GM18858 (cell line): Measurements from ENCODE around the gene NAGLU.
A peak's percentile ranks its signal among the peaks of the same experiment; 100 is the strongest.
"Not testable (repeated sequence)": the region's sequence is repeated elsewhere in the genome, so short reads cannot be mapped to it uniquely, and the experiment has no call there.

Experiments used
- ATAC-seq: cut with Tn5 transposase; IDR thresholded peaks from one replicate; pipeline ENCODE4 v1.9.1; 2021; ENCODE audit not compliant: unreplicated experiment

The NAGLU gene

GRCh38 chr17:42521036-42521435 is 15.0 kb upstream of the NAGLU start:
- no peak for ATAC-seq

DNA sequence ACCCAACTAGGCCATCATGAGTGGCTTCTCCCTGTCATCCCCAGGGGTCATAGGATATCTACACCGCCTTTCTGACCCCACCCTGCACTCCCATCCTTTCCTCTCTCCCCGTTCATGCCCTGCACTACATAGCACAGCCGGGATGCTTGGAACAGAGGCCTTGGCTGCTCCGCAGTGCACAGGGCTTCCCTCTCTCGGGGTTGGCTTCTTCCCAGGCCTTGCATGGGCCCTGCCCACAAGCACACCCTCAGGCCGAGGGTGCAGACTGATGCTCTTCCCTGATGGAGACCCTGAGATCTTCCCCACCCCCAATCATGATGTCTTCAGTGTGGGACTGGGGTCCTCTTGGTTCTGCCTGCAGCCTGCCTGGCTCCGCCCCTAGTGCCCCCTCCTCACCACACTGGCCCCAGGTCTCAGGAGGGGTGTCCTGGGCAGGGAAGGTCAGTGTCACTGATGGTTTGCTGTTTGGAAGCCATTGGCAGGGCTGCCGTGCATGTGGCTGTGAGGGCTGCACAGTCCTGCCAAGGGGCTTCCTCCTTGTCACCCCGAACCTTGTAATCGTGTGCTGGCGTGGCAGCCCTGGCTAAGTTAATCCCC is 14.3 kb upstream of the NAGLU start:
- ATAC-seq, result no peak

DNA sequence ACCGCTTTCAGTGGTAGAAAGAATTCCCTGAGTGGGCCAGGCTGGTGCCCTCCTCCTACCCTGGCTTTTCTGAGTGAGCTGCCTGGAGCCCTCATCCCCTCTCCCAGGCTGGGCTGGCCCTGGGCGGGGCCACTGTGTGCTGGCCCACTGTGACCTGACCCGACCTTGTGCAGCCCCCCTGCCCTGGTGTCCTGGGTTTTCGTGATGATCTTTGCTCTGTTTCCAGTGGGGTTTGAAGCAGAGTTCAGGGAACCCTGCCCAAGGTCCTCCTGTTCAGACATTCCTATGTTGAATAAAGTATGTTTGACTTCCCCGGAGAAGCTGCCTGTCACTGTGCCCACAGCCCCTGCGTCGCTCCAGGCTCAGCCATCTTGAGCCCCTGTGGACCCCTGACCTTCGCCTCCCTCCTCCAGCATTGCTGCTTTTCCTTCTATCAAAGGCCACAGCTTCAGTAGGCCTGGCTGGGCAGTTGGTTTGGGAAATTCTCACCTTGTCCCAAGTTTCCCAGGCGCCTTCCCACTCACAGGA is 13.7 kb upstream of the NAGLU start:
- ATAC-seq, result no peak

DNA sequence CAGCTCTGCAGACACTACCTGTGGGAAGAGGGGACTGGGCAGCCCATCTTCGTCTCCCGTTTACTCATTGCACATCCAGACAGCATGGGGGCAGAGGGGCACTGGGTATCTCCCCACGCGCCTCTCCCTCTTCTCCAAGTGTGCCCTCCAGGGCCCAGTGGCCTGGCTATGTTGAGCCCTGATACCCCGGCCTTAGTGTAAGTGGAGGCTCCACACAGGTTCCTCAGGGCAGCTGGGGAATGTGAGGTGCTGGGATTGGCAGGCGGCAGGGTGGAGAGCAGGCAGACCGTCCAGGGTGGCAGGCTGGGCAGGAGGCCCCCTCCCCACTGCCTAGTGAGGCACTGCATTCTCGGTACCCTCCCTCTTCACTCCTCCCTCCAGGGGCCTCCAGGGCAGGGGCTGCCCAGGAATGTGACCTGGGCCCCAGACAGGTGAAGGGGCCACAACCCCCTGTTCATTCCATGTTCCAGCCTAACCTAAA is 13.2 kb upstream of the NAGLU start:
- ATAC-seq, result no peak

DNA sequence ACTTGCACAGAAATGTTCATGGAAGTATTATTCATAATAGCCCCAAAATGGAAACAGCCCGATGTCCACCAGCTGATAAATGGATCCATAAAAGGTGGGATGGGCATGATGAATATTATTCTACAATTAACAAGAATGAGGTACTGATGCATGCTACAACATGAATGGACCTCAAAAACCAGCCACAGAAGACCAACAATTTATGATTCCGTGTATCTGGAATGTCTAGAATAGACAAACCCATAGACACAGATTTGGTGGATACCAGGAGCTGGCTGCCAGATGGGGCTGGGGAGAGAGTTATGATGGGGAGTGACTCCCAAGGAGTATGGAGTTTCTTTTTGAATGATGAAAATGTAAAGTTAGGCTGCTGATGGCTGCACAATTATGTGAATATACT is 10.8 kb upstream of the NAGLU start:
- ATAC-seq, result no peak

DNA sequence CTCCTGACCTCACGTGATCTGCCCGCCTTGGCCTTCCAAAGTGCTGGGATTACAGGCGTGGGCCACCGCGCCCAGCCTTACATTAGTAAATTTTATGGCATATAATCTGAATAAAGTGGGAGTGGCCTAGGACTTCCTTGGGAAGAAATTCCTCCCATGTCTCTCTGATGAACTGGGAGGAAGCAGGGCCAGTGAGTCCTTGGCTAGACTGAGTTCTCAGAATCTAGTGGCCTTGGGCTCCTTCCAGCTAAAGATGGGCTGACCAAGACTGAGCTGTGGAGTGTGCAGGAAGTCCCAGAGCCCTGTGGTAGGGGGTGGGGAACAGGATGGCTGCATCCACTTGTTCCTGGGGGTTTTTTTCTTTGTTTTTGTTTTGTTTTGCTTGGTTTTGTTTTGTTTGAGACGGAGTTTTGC is 10.0 kb upstream of the NAGLU start:
- ATAC-seq, result no peak

DNA sequence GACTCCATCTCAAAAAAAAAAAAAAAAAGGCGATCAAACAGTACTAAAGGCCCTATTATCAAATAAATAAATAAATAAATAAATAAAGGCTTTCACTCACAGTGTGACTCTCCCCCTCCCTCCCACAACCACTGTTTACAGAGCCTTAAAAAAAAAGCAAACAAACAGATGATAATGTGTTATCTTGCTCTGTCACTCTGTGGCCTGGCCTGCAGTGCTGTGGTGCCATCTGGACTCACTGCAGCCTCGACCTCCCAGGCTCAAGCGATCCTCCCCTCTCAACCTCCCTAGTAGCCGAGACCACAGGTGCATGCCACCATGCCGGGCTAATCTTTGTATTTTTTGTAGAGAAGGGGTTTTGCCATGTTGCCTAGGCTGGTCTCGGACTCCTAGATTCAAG is 8.1 kb upstream of the NAGLU start:
- ATAC-seq, result no peak

DNA sequence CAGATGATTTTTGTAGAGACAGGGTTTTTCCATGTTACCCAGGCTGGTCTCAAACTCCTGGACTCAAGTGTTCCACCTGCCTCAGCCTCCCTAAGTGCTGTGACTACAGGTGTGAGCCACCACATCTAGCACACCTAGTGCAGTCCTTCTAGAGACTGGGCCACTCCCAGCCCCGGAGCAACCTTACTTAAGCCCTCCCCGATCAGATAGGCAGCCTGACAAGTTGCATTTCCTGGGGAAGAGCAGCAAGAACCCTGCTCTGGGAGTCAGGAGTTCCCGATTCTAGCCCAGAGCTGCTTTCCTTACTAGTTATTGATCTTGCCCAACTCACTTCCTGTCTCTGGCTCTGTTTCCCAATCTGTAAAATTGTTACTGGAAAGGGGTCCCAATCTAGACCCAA is 7.0 kb upstream of the NAGLU start:
- ATAC-seq, result no peak

DNA sequence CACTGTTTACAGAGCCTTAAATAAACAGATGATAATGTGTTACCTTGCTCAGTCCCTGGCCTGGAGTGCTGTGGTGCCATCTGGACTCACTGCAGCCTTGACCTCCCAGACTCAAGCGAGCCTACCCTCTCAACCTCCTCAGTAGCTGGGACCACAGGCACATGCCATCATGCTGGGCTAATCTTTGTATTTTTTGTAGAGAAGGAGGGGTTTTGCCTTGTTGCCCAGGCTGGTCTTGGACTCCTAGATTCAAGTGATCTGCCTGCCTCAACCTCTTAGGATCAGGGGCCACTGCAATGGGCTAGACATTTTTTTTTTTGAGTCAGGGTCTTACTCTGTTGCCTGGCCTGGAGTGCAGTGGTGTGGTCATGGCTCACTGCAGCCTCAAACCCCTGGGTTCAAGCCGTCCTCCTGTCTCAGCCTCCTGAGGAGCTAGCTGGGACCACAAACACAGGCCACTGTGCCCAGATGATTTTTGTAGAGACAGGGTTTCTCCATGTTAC is 5.0 kb upstream of the NAGLU start:
- ATAC-seq, result no peak

GRCh38 chr17:42531455-42532354 is 4.3 kb upstream of the NAGLU start:
- no peak for ATAC-seq

GRCh38 chr17:42535155-42536047 is 640 bp upstream of the NAGLU start:
- ATAC-seq, result peak; percentile 13

GRCh38 chr17:42536372-42537155 is 523 bp downstream of the NAGLU start:
- ATAC-seq, result peak; percentile 40

- no peak for ATAC-seq
Observed at GRCh38 chr17:42537156-42537805, 1.2 kb downstream of the NAGLU start.

DNA sequence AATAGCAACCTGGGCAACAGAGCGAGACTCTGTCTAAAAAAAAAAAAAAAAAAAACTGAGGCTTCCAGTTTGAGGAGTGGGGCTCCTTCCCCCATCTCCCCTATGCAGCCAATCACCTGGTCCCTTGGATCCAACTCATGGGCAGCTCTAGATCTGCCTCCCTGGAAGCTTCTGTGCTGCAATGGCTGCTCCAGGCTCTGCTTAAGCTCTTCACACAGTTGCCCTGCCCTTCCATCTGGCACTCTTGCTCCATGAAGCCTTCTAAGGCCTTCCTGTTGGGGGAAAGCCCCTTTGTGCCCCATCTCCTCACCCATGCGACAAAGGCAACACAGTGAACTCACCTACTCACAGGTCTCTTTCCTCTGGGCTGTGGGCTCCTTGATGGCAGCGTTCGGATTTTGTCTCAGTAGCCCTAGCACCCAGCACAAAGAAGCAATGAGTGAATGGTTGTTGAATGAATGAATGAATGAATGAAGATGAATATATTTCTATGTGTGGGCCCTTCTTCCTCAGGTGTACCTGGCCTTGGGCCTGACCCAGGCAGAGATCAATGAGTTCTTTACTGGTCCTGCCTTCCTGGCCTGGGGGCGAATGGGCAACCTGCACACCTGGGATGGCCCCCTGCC is 1.9 kb downstream of the NAGLU start:
- no peak for ATAC-seq

DNA sequence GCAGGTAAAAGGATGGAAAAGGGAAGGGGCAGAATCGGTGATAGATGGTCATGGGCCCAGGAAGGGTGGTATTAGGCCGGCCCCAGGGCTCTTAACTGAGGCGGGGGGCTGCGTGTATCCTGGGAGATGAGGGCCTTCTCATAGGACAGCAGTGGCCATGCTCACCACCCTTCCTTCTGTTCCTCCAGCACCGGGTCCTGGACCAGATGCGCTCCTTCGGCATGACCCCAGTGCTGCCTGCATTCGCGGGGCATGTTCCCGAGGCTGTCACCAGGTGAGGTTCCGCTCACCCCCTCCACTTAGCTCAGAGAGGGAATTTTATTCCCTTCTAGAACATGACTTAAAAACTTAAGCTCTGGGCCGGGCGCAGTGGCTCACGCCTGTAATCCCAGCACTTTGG is 2.4 kb downstream of the NAGLU start:
- ATAC-seq, result no peak

DNA sequence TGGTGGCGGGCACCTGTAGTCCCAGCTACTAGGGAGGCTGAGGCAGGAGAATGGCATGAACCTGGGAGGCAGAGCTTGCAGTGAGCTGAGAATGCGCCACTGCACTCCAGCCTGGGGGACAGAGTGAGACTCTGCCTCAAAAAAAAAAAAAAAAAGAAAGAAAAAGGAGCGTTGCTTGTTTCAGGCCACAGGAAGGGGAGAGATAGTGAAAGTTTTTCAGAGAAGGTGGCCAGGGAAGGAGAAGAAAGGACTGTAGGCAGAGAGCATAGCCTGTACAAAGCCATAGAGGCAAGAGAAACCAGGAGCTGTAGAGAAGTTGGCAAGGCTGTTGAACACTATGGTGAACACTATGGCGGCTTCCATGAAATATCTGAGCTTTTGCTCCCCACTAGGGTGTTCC is 4.5 kb downstream of the NAGLU start:
- not testable (repeated sequence) for ATAC-seq

- ATAC-seq, result no peak
Observed at GRCh38 chr17:42541041-42541833, 5.2 kb downstream of the NAGLU start.
